GM23248 (cell line): ENCODE results near the gene VPS54. TPM values are rescaled to one million over a fixed set of nuclear protein-coding genes. Genes with fewer than 3 reads are reported as not detected.

Experiments
- DNase-seq: peaks from one replicate; pipeline ENCODE4 v3.0.0-alpha.2; 2015
- H2AFZ ChIP-seq: fragments of 200-600 bp; sonication (generic); 2 replicates; pipeline ENCODE4 v1.6.1; 2016; ENCODE audit warnings: antibody characterized with exemption
- H3F3A ChIP-seq: fragments of 200-600 bp; sonication (generic); 2 replicates; pipeline ENCODE4 v1.6.1; 2016; ENCODE audit warnings: mild to moderate bottlenecking, antibody characterized with exemption, mixed run types; ENCODE audit not compliant: insufficient read depth
- H3K27ac ChIP-seq: fragments of 200-600 bp; sonication (generic); 2 replicates; pipeline ENCODE4 v1.5.1; 2016; ENCODE audit warnings: mild to moderate bottlenecking
- H3K27me3 ChIP-seq: fragments of 200-600 bp; sonication (generic); replicated peaks from 2 replicates; pipeline ENCODE4 v1.6.1; 2016; ENCODE audit warnings: mild to moderate bottlenecking; ENCODE audit not compliant: insufficient read depth
- H3K36me3 ChIP-seq: fragments of 200-600 bp; sonication (generic); 2 replicates; pipeline ENCODE4 v1.6.1; 2016; ENCODE audit warnings: low read depth, mild to moderate bottlenecking
- H3K4me1 ChIP-seq: fragments of 200-600 bp; sonication (generic); 2 replicates; pipeline ENCODE4 v1.6.1; 2016; ENCODE audit warnings: mild to moderate bottlenecking; ENCODE audit not compliant: insufficient read depth
- H3K4me2 ChIP-seq: fragments of 200-600 bp; sonication (generic); one replicate; pipeline ENCODE4 v1.6.1; 2016; ENCODE audit warnings: mild to moderate bottlenecking; ENCODE audit not compliant: unreplicated experiment
- H3K4me3 ChIP-seq: fragments of 200-600 bp; sonication (generic); 2 replicates; pipeline ENCODE4 v1.5.1; 2016; ENCODE audit warnings: mild to moderate bottlenecking
- H3K79me2 ChIP-seq: fragments of 200-600 bp; sonication (generic); 2 replicates; pipeline ENCODE4 v1.6.1; 2016; ENCODE audit warnings: mild to moderate bottlenecking; ENCODE audit not compliant: insufficient read depth
- H3K9ac ChIP-seq: fragments of 200-600 bp; sonication (generic); 2 replicates; pipeline ENCODE4 v1.6.1; 2016; ENCODE audit warnings: mild to moderate bottlenecking
- H3K9me2 ChIP-seq: fragments of 200-600 bp; sonication (generic); 2 replicates; pipeline ENCODE4 v1.6.1; 2016; ENCODE audit warnings: mixed run types, mild to moderate bottlenecking, moderate library complexity; ENCODE audit not compliant: insufficient read depth
- H3K9me3 ChIP-seq: fragments of 200-600 bp; sonication (generic); one replicate; pipeline ENCODE4 v1.6.1; 2017; ENCODE audit warnings: low read depth
- H4K20me1 ChIP-seq: fragments of 200-600 bp; sonication (generic); 2 replicates; pipeline ENCODE4 v1.6.0; 2016; ENCODE audit not compliant: insufficient read depth
- EZH2 ChIP-seq: fragments of 200-600 bp; sonication (generic); IDR thresholded peaks from 2 replicates; pipeline ENCODE4 v1.6.1; 2018; ENCODE audit warnings: antibody characterized with exemption, mild to moderate bottlenecking; ENCODE audit not compliant: insufficient read depth, poor library complexity, severe bottlenecking
- EZH2phosphoT487 ChIP-seq: fragments of 200-600 bp; sonication (generic); IDR thresholded peaks from 2 replicates; pipeline ENCODE4 v1.6.1; 2018; ENCODE audit warnings: antibody characterized with exemption, moderate library complexity, mild to moderate bottlenecking, low read depth; ENCODE audit not compliant: insufficient read depth
- WGBS, 2 experiments: methylation state at CpG; one replicate each; pipeline ENCODE4 v1.1.6; 2015 to 2017; ENCODE audit warnings: low lambda C conversion rate in 2 of 2, low coverage in 1 of 2; ENCODE audit errors: missing lambda C conversion rate in 2 of 2; 5-methylcytosine and 5-hydroxymethylcytosine counted together
- in situ Hi-C: fragments of 300-500 bp; cut with MboI; formaldehyde crosslinking; loops from 2 replicates; pipeline ENCODE4 v1.15.0; 2020
- polyA plus RNA-seq: library from polyadenylated mRNA; unstranded; fragments of >200 nt; fragmentation: Nextera tagmentation; extraction: Ambion mirVana; gene quantifications from 2 replicates; pipeline ENCODE4 v1.2.1, GENCODE V29; 2016
- total RNA-seq: library from RNA; depleted of rRNA; stranded (reverse); fragments of >200 nt; shearing (Covaris generic); gene quantifications from 2 replicates; pipeline ENCODE4 v1.2.3, GENCODE V29; 2014

VPS54 gene
- total and polyA plus RNA-seq, 2 experiments from 2014 or later = 6.5 to 12.9 TPM

DNA sequence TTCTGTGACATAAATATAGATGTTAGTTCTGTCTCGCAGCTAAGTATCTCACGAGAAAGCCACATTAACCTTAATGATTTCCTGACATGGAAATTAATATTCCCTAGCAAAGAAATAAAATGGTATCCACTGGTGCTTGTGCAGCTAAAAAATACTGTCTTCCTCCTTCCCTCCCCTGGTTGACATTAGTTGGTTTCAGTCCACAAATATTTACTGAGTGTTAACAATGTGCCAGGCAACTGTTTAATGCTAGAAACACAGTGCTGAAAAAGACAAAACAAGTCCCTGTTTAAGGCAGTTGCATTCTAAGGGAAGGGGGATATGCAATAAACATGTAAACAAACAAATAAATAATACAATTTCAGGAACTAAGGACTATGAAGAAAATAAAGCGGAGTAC is 44.2 kb upstream of the VPS54 start:
- peaks cover 16% of the 10 kb centered on the region for H3F3A ChIP-seq
- no peaks in the 10 kb centered on the region for H3K36me3 ChIP-seq
- in situ Hi-C loops = no loop called here
- peak overlapping the region; percentile 63 for H2AFZ ChIP-seq
- no peak overlapping the region for H3K4me3 ChIP-seq
- H3K9me3 ChIP-seq = no peaks in the 10 kb centered on the region
- no peaks in the 10 kb centered on the region for H3K9me2 ChIP-seq
- H3K9ac ChIP-seq = no peak overlapping the region
- peaks cover 16% of the 10 kb centered on the region for H3K4me1 ChIP-seq
- no peaks in the 10 kb centered on the region for H3K27me3 ChIP-seq
- no peaks in the 10 kb centered on the region for H4K20me1 ChIP-seq
- H3K27ac ChIP-seq = peak overlapping the region; percentile 86; the same call in 1 of the 2 replicates
- WGBS, 2 experiments = 97 to 100% methylated on average over 3 of the region's 3 CpGs
- H3K4me2 ChIP-seq = no peak overlapping the region
- DNase-seq = no peak
- no peaks in the 10 kb centered on the region for H3K79me2 ChIP-seq
- TF ChIP-seq EZH2 = no peak
- TF ChIP-seq EZH2phosphoT487 = no peak

- no peak for TF ChIP-seq EZH2phosphoT487
- TF ChIP-seq EZH2 = no peak
- Histone ChIP-seq H3K9me3 (no peaks in the 10 kb centered on the region), H3K9ac (no peak overlapping the region), H3K4me3 (no peak overlapping the region), H2AFZ (no peak overlapping the region), H3K9me2 (no peaks in the 10 kb centered on the region), H3K79me2 (no peaks in the 10 kb centered on the region), H3K36me3 (no peaks in the 10 kb centered on the region), H4K20me1 (no peaks in the 10 kb centered on the region), H3K27me3 (no peaks in the 10 kb centered on the region), H3K27ac (no peak overlapping the region), H3K4me1 (peaks cover 16% of the 10 kb centered on the region), H3K4me2 (no peak overlapping the region), H3F3A (peaks cover 16% of the 10 kb centered on the region)
- peak; percentile 59 for DNase-seq
- in situ Hi-C loops = no loop called here
Observed at GRCh38 chr2:64062840-64063239, 43.6 kb upstream of the VPS54 start.

- TF ChIP-seq EZH2phosphoT487 (no peak), EZH2 (no peak)
- H3K9ac ChIP-seq = no peak overlapping the region
- in situ Hi-C loops = no loop called here
- H3K36me3 ChIP-seq = no peaks in the 10 kb centered on the region
- H4K20me1 ChIP-seq = no peaks in the 10 kb centered on the region
- no peak overlapping the region for H3K27ac ChIP-seq
- peaks cover 14% of the 10 kb centered on the region for H3F3A ChIP-seq
- H2AFZ ChIP-seq = no peak overlapping the region
- no peaks in the 10 kb centered on the region for H3K79me2 ChIP-seq
- DNase-seq = no peak
- peaks cover 13% of the 10 kb centered on the region for H3K4me1 ChIP-seq
- no peaks in the 10 kb centered on the region for H3K9me3 ChIP-seq
- H3K9me2 ChIP-seq = no peaks in the 10 kb centered on the region
- H3K4me2 ChIP-seq = no peak overlapping the region
- no peak overlapping the region for H3K4me3 ChIP-seq
- H3K27me3 ChIP-seq = no peaks in the 10 kb centered on the region
Observed at GRCh38 chr2:64059270-64059669, 40.0 kb upstream of the VPS54 start.

- H3K27me3 ChIP-seq = no peaks in the 10 kb centered on the region
- WGBS, 2 experiments = 86 to 93% methylated on average over 2 of the region's 2 CpGs
- in situ Hi-C loops = no loop called here
- H3K79me2 ChIP-seq = no peaks in the 10 kb centered on the region
- H3K4me2 ChIP-seq = no peak overlapping the region
- H3K27ac ChIP-seq = no peak overlapping the region
- H3K9me3 ChIP-seq = no peaks in the 10 kb centered on the region
- H3K9ac ChIP-seq = no peak overlapping the region
- H3K36me3 ChIP-seq = no peaks in the 10 kb centered on the region
- H3K4me1 ChIP-seq = no peaks in the 10 kb centered on the region
- TF ChIP-seq EZH2 = no peak
- TF ChIP-seq EZH2phosphoT487 = no peak
- no peaks in the 10 kb centered on the region for H4K20me1 ChIP-seq
- H3K9me2 ChIP-seq = no peaks in the 10 kb centered on the region
- DNase-seq = no peak
- no peak overlapping the region for H3K4me3 ChIP-seq
- no peaks in the 10 kb centered on the region for H3F3A ChIP-seq
- no peak overlapping the region for H2AFZ ChIP-seq
Observed at GRCh38 chr2:64056021-64056420, 36.8 kb upstream of the VPS54 start.

DNA sequence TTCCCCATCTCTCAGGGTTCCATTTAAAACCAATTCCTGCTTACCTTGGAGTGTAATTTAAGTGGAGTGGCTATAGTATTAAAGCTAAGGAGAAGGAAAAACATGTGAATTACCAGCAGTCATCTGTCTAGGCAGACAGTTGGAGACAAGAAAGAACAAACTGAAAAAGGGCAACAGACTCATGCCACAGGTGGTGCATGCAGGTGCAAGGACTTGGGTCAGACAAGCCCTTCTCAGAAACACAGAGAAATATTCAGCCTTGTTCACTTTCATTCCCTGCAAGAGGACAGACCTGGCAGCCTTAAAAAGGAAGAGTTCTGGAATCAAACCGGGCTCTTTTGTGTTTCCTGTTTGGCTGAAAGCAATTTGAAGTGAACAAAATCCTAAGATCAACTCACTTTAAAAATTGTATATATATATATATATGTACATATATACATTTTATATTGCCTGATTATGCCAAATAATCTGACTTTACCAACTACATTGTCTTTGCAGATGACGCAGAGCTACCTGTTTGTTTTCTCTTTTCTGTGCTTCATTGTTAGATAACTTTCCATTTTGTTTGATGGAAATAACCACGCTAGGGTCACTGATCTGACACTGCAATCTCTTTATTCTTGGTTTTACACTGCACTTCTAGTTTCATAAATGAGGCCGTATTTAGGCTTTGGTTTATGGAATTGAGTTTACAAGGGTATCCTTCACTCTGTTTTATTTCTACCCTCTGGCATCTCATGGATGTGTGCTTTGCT is 35.1 kb upstream of the VPS54 start:
- no peak overlapping the region for H3K4me3 ChIP-seq
- no peaks in the 10 kb centered on the region for H3K4me1 ChIP-seq
- no peaks in the 10 kb centered on the region for H3K9me2 ChIP-seq
- in situ Hi-C loops = no loop called here
- WGBS, 2 experiments = 62 to 69% methylated on average over 4 of the region's 4 CpGs
- no peak for DNase-seq
- H2AFZ ChIP-seq = no peak overlapping the region
- no peak overlapping the region for H3K27ac ChIP-seq
- TF ChIP-seq EZH2 (no peak), EZH2phosphoT487 (no peak)
- no peaks in the 10 kb centered on the region for H3K36me3 ChIP-seq
- H3K9ac ChIP-seq = no peak overlapping the region
- H3K27me3 ChIP-seq = no peaks in the 10 kb centered on the region
- H3K79me2 ChIP-seq = no peaks in the 10 kb centered on the region
- no peaks in the 10 kb centered on the region for H4K20me1 ChIP-seq
- no peaks in the 10 kb centered on the region for H3K9me3 ChIP-seq
- no peaks in the 10 kb centered on the region for H3F3A ChIP-seq
- no peak overlapping the region for H3K4me2 ChIP-seq
